HEK293T (cell line): ENCODE results near the gene BNIPL.

Experiments used
- CTCF ChIA-PET: fragments of 350-600 bp; formaldehyde crosslinking; extraction: SDS; loops from one replicate; lab custom pipeline; 2021; ENCODE audit warnings: antibody characterized with exemption, inconsistent platforms; lab: Yijun Ruan, JAX
- POLR2A ChIA-PET: fragments of 350-600 bp; formaldehyde crosslinking; extraction: SDS; loops from one replicate; lab custom pipeline; 2020; ENCODE audit warnings: antibody characterized with exemption, inconsistent platforms; lab: Yijun Ruan, JAX
- DNase-seq: peaks from one replicate; pipeline ENCODE4 v3.0.0; 2012; ENCODE audit warnings: mixed read lengths; ENCODE audit errors: extremely low spot score
- ARNT ChIP-seq: fragments of 450-650 bp; IDR thresholded peaks from 2 replicates; pipeline ENCODE4 v1.6.1; 2017; ENCODE audit warnings: mild to moderate bottlenecking
- BHLHE40 ChIP-seq: fragments of 450-650 bp; IDR thresholded peaks from 2 replicates; pipeline ENCODE4 v1.6.1; 2016; ENCODE audit warnings: mild to moderate bottlenecking, moderate library complexity, borderline replicate concordance
- CTBP1 ChIP-seq: fragments of 450-650 bp; IDR thresholded peaks from 2 replicates; pipeline ENCODE4 v1.6.1; 2016; ENCODE audit warnings: borderline replicate concordance
- ELF4 ChIP-seq: fragments of 450-650 bp; IDR thresholded peaks from 2 replicates; pipeline ENCODE4 v1.6.1; 2017; ENCODE audit warnings: antibody characterized with exemption
- FOXA1 ChIP-seq: fragments of 450-650 bp; IDR thresholded peaks from 2 replicates; pipeline ENCODE4 v1.6.1; 2016; ENCODE audit warnings: mild to moderate bottlenecking
- FOXK2 ChIP-seq: fragments of 450-650 bp; IDR thresholded peaks from 2 replicates; pipeline ENCODE4 v1.6.1; 2016; ENCODE audit warnings: mild to moderate bottlenecking
- FOXM1 ChIP-seq: fragments of 450-650 bp; IDR thresholded peaks from 2 replicates; pipeline ENCODE4 v1.6.1; 2017; ENCODE audit warnings: mild to moderate bottlenecking, borderline replicate concordance
- HDGF ChIP-seq: fragments of 450-650 bp; IDR thresholded peaks from 2 replicates; pipeline ENCODE4 v1.6.1; 2017; ENCODE audit warnings: antibody characterized with exemption, borderline replicate concordance
- L3MBTL2 ChIP-seq: fragments of 450-650 bp; conservative IDR thresholded peaks from 2 replicates; pipeline ENCODE4 v1.6.1; 2016; ENCODE audit warnings: mild to moderate bottlenecking
- LEF1 ChIP-seq: fragments of 450-650 bp; IDR thresholded peaks from 2 replicates; pipeline ENCODE4 v1.6.1; 2017; ENCODE audit warnings: mild to moderate bottlenecking, borderline replicate concordance
- NFRKB ChIP-seq: fragments of 450-650 bp; IDR thresholded peaks from 2 replicates; pipeline ENCODE4 v1.6.1; 2016; ENCODE audit warnings: mild to moderate bottlenecking, moderate library complexity
- SP1 ChIP-seq: fragments of 450-650 bp; IDR thresholded peaks from 2 replicates; pipeline ENCODE4 v1.6.1; 2017
- SUZ12 ChIP-seq: fragments of 450-650 bp; IDR thresholded peaks from 2 replicates; pipeline ENCODE4 v1.6.1; 2016; ENCODE audit warnings: mild to moderate bottlenecking
- TARDBP ChIP-seq: fragments of 450-650 bp; IDR thresholded peaks from 2 replicates; pipeline ENCODE4 v1.6.1; 2016
- ZNF384 ChIP-seq: fragments of 450-650 bp; IDR thresholded peaks from 2 replicates; pipeline ENCODE4 v1.6.1; 2016
- TF ChIP-seq, protein P1 (sequence below): fragments of 450-650 bp; IDR thresholded peaks from 2 replicates; pipeline ENCODE4 v1.6.1; 2016

BNIPL gene

DNA sequence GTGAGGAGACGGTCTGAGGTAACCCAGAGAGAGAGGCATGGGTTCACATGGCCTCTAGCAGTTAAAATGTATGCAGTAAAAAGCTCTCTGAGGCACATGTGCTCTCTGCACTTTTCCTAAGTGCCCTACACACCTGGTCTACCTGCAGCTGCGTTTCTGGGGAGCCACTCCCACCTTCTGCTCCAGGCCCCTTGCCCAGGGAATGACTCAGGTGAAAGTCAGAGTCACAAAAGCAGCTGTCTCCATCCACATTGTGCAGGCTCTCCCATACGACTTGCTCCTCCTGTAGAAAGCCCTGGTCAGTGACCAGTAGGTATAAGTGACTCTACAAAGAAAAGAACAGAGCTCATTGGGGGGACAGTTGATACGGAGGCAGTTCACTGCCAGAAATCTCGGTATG lies 38.4 kb upstream of the BNIPL start:
- CTCF ChIA-PET, result interaction anchor here (0.9 to 4.7 kb wide), 3 partner anchors 8 to 49 kb away, joined by 3 to 70 read pairs (median 63); partner anchors contain the start of genes ANXA9, C1orf56 and MINDY1

DNA sequence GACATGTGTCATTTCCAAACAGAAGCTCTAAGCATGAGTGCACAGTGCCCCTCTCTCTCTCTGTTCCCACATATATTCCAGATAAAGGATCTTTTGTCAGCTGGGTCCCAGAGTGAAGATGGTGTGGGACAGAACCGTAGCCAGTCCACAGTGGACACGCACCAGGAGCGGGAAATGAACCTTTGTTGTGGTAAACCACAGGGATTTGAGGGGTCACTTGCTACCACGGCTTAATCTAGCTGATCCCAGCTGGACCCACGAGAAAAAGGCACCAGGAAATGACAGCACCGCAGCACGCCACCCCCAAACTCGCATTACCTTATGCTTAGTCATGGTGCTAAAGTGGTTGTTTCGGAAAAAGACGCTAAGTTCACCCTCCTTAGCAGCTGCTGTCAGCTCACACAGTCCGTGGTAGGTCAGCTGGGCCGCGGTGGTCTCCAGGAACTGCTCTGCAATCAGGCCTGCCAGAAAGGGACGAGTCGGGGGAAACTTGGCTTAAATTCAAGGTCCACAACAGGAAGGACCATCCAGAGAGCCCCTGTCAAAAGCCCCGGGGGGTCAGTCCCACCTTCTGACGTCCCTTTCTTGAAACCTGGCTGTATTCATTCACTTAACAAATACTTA lies 37.2 kb upstream of the BNIPL start:
- DNase-seq, result no peak
- TF ChIP-seq FOXA1 (no peak), FOXK2 (no peak), SUZ12 (no peak), NFRKB (no peak), HDGF (no peak), SP1 (no peak), CTBP1 (no peak), TARDBP (no peak), LEF1 (no peak), L3MBTL2 (no peak), FOXM1 (no peak), BHLHE40 (no peak), ZNF384 (no peak), ARNT (no peak), ELF4 (no peak)
- TF ChIP-seq, protein P1, sequence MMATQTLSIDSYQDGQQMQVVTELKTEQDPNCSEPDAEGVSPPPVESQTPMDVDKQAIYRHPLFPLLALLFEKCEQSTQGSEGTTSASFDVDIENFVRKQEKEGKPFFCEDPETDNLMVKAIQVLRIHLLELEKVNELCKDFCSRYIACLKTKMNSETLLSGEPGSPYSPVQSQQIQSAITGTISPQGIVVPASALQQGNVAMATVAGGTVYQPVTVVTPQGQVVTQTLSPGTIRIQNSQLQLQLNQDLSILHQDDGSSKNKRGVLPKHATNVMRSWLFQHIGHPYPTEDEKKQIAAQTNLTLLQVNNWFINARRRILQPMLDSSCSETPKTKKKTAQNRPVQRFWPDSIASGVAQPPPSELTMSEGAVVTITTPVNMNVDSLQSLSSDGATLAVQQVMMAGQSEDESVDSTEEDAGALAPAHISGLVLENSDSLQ, result no peak
- CTCF ChIA-PET, result no interaction called here
- POLR2A ChIA-PET, result interaction anchor here (0.5 to 2.7 kb wide), 3 partner anchors 8 to 370 kb away, joined by 3 to 14 read pairs (median 3); partner anchors contain the start of genes MINDY1 and PRUNE1

More for the DNA sequence above, 38.4 kb upstream of the BNIPL start:
- POLR2A ChIA-PET, result interaction anchor here (2.7 kb wide), 1 partner anchor 9 kb away, joined by 14 read pairs; the partner anchor contains the start of gene MINDY1
- TF ChIP-seq FOXA1 (no peak), HDGF (no peak), CTBP1 (no peak), L3MBTL2 (no peak), FOXM1 (no peak), ZNF384 (no peak), SP1 (no peak), BHLHE40 (no peak), NFRKB (no peak), TARDBP (no peak), ELF4 (no peak), LEF1 (no peak)
- TF ChIP-seq, protein P1, result no peak
- DNase-seq, result no peak

DNA sequence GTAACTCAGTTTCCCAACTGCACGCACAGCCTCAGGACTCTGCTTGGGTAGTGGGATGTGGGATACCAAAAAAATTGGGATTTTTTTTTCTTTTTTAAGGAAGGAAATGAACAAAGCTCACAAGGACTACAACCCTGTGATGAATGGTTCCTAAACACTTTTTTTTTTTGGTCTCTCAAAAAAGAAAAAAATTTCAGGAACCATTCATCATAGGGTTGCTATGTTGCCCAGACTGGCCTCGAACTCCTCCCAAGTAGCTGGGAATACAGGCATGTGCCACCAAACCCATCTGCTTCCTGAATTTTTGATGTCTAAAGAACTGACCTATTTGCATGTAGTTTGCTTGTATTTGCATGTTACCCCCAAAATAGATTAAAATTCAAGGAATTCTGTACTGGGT lies 36.5 kb upstream of the BNIPL start:
- ChIA-PET POLR2A (interaction anchor here (2.7 kb wide), 1 partner anchor 7 kb away, joined by 14 read pairs; the partner anchor contains the start of gene MINDY1), CTCF (no interaction called here)
- no peak for DNase-seq
- no peak for TF ChIP-seq SP1
- TF ChIP-seq CTBP1, result no peak
- TF ChIP-seq ZNF384, result no peak
- no peak for TF ChIP-seq LEF1
- no peak for TF ChIP-seq ELF4
- TF ChIP-seq, protein P1, result no peak
- no peak for TF ChIP-seq FOXK2
- TF ChIP-seq L3MBTL2, result no peak
- TF ChIP-seq TARDBP, result no peak
- no peak for TF ChIP-seq FOXM1
- no peak for TF ChIP-seq NFRKB
- TF ChIP-seq FOXA1, result no peak
- no peak for TF ChIP-seq ARNT
- TF ChIP-seq BHLHE40, result no peak
- TF ChIP-seq HDGF, result no peak

DNA sequence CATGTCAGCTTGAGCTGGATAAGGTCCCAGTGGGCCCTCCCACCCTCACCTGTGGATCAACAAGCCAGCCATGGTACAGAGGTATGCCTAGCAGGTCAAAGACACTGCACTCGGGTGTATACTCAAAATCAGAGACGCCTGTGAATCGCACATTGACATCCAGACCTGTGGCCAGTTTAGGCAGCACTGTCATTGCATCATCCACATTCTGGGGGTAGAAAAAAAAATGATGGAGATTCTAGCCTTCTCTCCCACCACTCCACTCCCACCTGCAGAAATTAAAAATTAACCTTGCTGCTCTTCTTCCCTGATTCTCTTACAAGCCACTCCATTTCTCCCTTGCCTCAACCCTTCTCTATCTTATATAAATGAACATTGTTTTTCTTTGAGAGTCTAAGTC lies 36.0 kb upstream of the BNIPL start:
- POLR2A ChIA-PET, result interaction anchor here (1.1 kb wide), 1 partner anchor 60 kb away, joined by 4 read pairs; no protein-coding TSS in a partner anchor
- DNase-seq, result no peak
- CTCF ChIA-PET, result no interaction called here
- no peak for TF ChIP-seq TARDBP

DNA sequence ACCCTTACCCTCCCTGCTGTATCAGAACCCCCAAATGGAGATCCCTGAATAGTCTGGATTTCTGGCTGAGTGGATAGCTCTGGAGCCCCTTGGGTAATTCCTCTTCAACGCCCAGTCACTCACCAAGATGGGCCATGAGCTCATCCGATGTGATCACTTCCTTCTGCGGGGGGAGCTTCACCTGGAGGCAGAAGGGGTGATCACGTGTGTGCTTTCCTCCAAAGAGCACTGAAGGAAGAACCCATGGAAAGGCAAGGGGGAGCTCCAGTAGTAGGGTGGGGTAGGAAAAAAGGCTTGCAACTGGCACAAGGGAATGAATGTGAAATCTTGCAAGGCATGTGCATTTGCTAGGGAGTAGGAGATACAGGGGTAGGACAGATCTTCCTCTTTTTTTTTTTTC lies 34.8 kb upstream of the BNIPL start:
- CTCF ChIA-PET, result interaction anchor here (1.2 kb wide), 1 partner anchor 23 kb away, joined by 3 read pairs; no protein-coding TSS in a partner anchor
- DNase-seq, result no peak
- TF ChIP-seq HDGF (no peak), LEF1 (no peak), ELF4 (no peak), SP1 (no peak), SUZ12 (no peak), L3MBTL2 (no peak), TARDBP (no peak), ZNF384 (no peak), FOXM1 (no peak), ARNT (no peak), CTBP1 (no peak), NFRKB (no peak), FOXA1 (no peak), BHLHE40 (no peak)
- TF ChIP-seq, protein P1, result no peak
- POLR2A ChIA-PET, result interaction anchor here (1.1 kb wide), 1 partner anchor 61 kb away, joined by 4 read pairs; no protein-coding TSS in a partner anchor
